ENCODE results near the gene SERPINE1. TPM values are rescaled to one million over a fixed set of nuclear protein-coding genes. Genes with fewer than 3 reads are reported as not detected.

SERPINE1 gene
- total and polyA plus RNA-seq, 2 of the 8 experiments (the other 6 are each of a cell fraction or from before 2014, with no cell fraction given), result 3.7 to 5.6 TPM

DNA sequence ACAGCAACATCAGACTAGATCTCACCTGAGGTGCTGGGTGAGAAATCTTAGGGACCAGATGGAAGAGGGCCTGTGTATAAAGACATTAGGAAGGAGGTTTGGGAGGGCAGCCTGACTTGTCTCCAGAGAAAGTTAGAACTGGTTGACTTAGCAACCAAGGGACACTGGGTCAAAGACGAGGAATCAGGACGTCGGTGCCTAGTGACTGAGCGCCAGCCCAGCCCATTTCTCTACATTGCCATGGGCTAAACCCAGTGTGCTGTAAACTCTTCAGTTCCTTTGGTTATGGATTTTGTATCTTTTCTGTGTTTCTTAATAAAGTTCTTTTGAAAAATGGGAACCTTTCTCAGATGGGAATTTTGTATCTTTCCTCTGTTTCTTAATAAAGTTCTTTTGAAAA, 29.3 kb upstream of the SERPINE1 start:
- no peak overlapping the region for H2BK15ac ChIP-seq (ENCODE audit: low read length)
- no peak overlapping the region for H4K5ac ChIP-seq (ENCODE audit: insufficient read length, low read depth, low read length)
- no peaks in the 10 kb centered on the region; the same call in 1 of the 2 replicates for H3K79me1 ChIP-seq (ENCODE audit: low read depth, low read length)
- no peak overlapping the region for H3K14ac ChIP-seq (ENCODE audit: insufficient read length)
- H3K9ac ChIP-seq (replicated peaks in 1 of 4; ENCODE audit: extremely low read depth in 1 of 4, low read depth in 3 of 4, low read length in 3 of 4), result no peak overlapping the region
- no peak overlapping the region for H2AFZ ChIP-seq (ENCODE audit: low read length)
- no peaks in the 10 kb centered on the region for H3K9me3 ChIP-seq (ENCODE audit: insufficient read depth in 2 of 2, low read depth in 1 of 2, low read length in 1 of 2)
- H2BK5ac ChIP-seq (ENCODE audit: low read depth, low read length), result no peak overlapping the region
- H4K8ac ChIP-seq (ENCODE audit: extremely low read depth, insufficient read depth, low read length), result no peak overlapping the region
- no peak overlapping the region for H3K56ac ChIP-seq (replicated peaks; ENCODE audit: insufficient read length, low read depth, low read length)
- ChIA-PET CTCF (ENCODE audit: partially characterized antibody) (interaction anchor here (3.3 kb wide), 1 partner anchor 36 kb away, joined by 25 read pairs; no protein-coding TSS in a partner anchor), POLR2A (ENCODE audit: partially characterized antibody) (interaction anchor here (1.0 kb wide), 1 partner anchor 25 kb away, joined by 3 read pairs; no protein-coding TSS in a partner anchor)
- H3K79me2 ChIP-seq (ENCODE audit: control insufficient read depth in 1 of 2, insufficient read depth in 2 of 2, low read length in 2 of 2), result no peaks in the 10 kb centered on the region
- H3K36me3 ChIP-seq (ENCODE audit: control insufficient read depth in 2 of 4, insufficient read depth in 4 of 4, low read length in 3 of 4), result no peaks in the 10 kb centered on the region
- H3K27ac ChIP-seq (ENCODE audit: low read depth, low read length), result no peak overlapping the region
- H3K23ac ChIP-seq (ENCODE audit: insufficient read length), result no peak overlapping the region
- no peak overlapping the region for H3K4ac ChIP-seq (replicated peaks; ENCODE audit: insufficient read length, low read depth, low read length)
- H3K27me3 ChIP-seq (replicated peaks in 1 of 4; ENCODE audit: control insufficient read depth in 3 of 4, extremely low read depth in 1 of 4, insufficient read depth in 3 of 4, low read length in 3 of 4), result no peaks in the 10 kb centered on the region
- FAIRE-seq (no peak), DNase-seq (ENCODE audit: low read depth in 1 of 2, low spot score in 2 of 2) (no peak)
- no peak overlapping the region for H3K4me2 ChIP-seq (ENCODE audit: insufficient read depth in 1 of 2, low read depth in 2 of 2, low read length in 2 of 2)
- peaks cover 0 to 17% (median 10%) of the 10 kb centered on the region in 4 experiments; a peak in 6 of 7 replicates for H3K4me1 ChIP-seq (replicated peaks in 1 of 4; ENCODE audit: control insufficient read depth in 3 of 4, insufficient read depth in 4 of 4, low read length in 3 of 4)
- WGBS, 2 experiments (ENCODE audit: extremely low coverage in 1 of 2, insufficient coverage in 1 of 2, insufficient read length in 1 of 2, insufficient replicate concordance in 2 of 2, low coverage in 1 of 2, low lambda C conversion rate in 2 of 2, missing lambda C conversion rate in 1 of 2), result 93% methylated on average over 4 of the region's 4 CpGs; no CpG with 5 or more reads in 1 of the 2 experiments
- no peak overlapping the region for H2BK12ac ChIP-seq (ENCODE audit: low read depth, low read length)
- H3K18ac ChIP-seq (ENCODE audit: extremely low read depth, low read length), result no peak overlapping the region; the same call in 1 of the 2 replicates
- H2AK5ac ChIP-seq (ENCODE audit: low read depth, low read length), result no peak overlapping the region
- no peak overlapping the region for H2BK120ac ChIP-seq (replicated peaks; ENCODE audit: low read depth, low read length)
- no peaks in the 10 kb centered on the region for H4K20me1 ChIP-seq (replicated peaks in 1 of 2; ENCODE audit: control insufficient read depth in 1 of 2, insufficient read depth in 2 of 2, low read length in 2 of 2)
- no peak overlapping the region for H3K4me3 ChIP-seq (ENCODE audit: extremely low read depth in 1 of 4, insufficient read depth in 2 of 4, low read depth in 3 of 4, low read length in 4 of 4)
- no peak overlapping the region for H2BK20ac ChIP-seq (ENCODE audit: low read length)
- 0 out of 2 replicates have a peak, but pooled peaks cover 3% of the 10 kb centered on the region for H3K23me2 ChIP-seq (ENCODE audit: low read depth, low read length)
- no peak overlapping the region for H4K91ac ChIP-seq (replicated peaks; ENCODE audit: insufficient read length, low read length)
- no peak for TF ChIP-seq SIX5 (IDR thresholded peaks at IDR 0.05; ENCODE audit: low read depth, low read length)
- no peak for TF ChIP-seq TCF12 (IDR thresholded peaks at IDR 0.05; ENCODE audit: low read depth, low read length)
- TF ChIP-seq CBX5 (IDR thresholded peaks at IDR 0.05; ENCODE audit: low read depth, low read length), result no peak
- TF ChIP-seq CHD2 (IDR thresholded peaks at IDR 0.05; ENCODE audit: low read length), result no peak
- no peak for TF ChIP-seq EP300 (IDR thresholded peaks at IDR 0.05; ENCODE audit: borderline replicate concordance in 1 of 2, low read depth in 2 of 2, low read length in 2 of 2)
- TF ChIP-seq POLR2A (IDR thresholded peaks at IDR 0.05; ENCODE audit: control extremely low read depth in 1 of 2, low read depth in 2 of 2, low read length in 2 of 2), result no peak

Measured in H1 (cell line).